Left ventricle myocardium inferior (tissue), 1 donor: ENCODE data around the gene PLK2. TPM values are rescaled to one million over a fixed set of nuclear protein-coding genes. Genes with fewer than 3 reads are reported as not detected.

Experiments used
- DNase-seq: peaks from one replicate; pipeline ENCODE4 v3.0.0-alpha.2; 2020
- H3K27ac ChIP-seq: fragments of 200-600 bp; replicated peaks from 2 replicates; pipeline ENCODE4 v1.8.0; 2021
- H3K27me3 ChIP-seq: fragments of 200-600 bp; 2 replicates; pipeline ENCODE4 v1.8.0; 2021; ENCODE audit warnings: low read depth
- H3K36me3 ChIP-seq: fragments of 200-600 bp; 2 replicates; pipeline ENCODE4 v1.8.0; 2021
- H3K4me1 ChIP-seq: fragments of 200-600 bp; 2 replicates; pipeline ENCODE4 v1.8.0; 2021
- H3K4me3 ChIP-seq: fragments of 200-600 bp; 2 replicates; pipeline ENCODE4 v1.8.0; 2021; ENCODE audit warnings: mild to moderate bottlenecking, moderate library complexity
- H3K9me3 ChIP-seq: fragments of 200-600 bp; replicated peaks from 2 replicates; pipeline ENCODE4 v1.8.0; 2021
- intact Hi-C: fragments of 100-400 bp; cut with micrococcal nuclease; formaldehyde crosslinking; loops from one replicate; pipeline ENCODE4 v1.11.0; 2022
- total RNA-seq: library from RNA; stranded (reverse); fragmentation: NEBNext Ultra II Directional; extraction: Animal tissue kit (Norgen Biotek cat#: 25700); gene quantifications from one replicate; pipeline ENCODE4 v1.2.1, GENCODE V29; 2021
- TF ChIP-seq, protein P1 (sequence below): fragments of 200-600 bp; IDR thresholded peaks from 2 replicates; pipeline ENCODE4 v1.8.0; 2021; ENCODE audit warnings: antibody characterized with exemption, mild to moderate bottlenecking, borderline replicate concordance
- donor health status: DM: no; HTN: yes; CAD: no; lungs with severe emphysema.

Gene PLK2
- total RNA-seq, 1 donor from 2014 or later, result 58.9 TPM

DNA sequence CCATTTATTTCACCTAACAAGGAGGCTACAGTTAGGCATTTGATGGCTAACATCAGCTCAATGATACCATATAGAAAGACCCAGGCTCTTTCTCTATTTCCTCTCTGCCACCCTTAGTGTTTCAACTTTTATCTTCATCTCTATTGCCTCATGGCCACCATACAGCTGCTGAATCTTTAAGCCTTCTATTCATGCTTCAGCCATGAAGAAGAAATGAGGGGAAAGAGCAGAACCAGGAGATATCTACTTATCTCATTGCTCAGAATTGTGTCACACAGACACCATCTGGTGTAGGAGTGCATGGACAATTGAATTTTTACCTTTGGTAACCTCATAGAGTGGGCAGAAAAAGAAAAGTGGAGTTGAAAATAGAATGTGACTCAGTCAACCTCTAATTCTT lies 38.0 kb upstream of the PLK2 start:
- no peak for DNase-seq
- Histone ChIP-seq H3K27me3 (peaks cover 24% of the 10 kb centered on the region), H3K27ac (no peak overlapping the region), H3K4me1 (no peaks in the 10 kb centered on the region), H3K4me3 (no peak overlapping the region), H3K9me3 (no peaks in the 10 kb centered on the region), H3K36me3 (no peaks in the 10 kb centered on the region)
- intact Hi-C loops, result loop anchor here (2.0 kb wide), 1 partner anchor 353 kb away; no protein-coding TSS in a partner anchor
- TF ChIP-seq, protein P1, sequence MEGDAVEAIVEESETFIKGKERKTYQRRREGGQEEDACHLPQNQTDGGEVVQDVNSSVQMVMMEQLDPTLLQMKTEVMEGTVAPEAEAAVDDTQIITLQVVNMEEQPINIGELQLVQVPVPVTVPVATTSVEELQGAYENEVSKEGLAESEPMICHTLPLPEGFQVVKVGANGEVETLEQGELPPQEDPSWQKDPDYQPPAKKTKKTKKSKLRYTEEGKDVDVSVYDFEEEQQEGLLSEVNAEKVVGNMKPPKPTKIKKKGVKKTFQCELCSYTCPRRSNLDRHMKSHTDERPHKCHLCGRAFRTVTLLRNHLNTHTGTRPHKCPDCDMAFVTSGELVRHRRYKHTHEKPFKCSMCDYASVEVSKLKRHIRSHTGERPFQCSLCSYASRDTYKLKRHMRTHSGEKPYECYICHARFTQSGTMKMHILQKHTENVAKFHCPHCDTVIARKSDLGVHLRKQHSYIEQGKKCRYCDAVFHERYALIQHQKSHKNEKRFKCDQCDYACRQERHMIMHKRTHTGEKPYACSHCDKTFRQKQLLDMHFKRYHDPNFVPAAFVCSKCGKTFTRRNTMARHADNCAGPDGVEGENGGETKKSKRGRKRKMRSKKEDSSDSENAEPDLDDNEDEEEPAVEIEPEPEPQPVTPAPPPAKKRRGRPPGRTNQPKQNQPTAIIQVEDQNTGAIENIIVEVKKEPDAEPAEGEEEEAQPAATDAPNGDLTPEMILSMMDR, result no peak

- DNase-seq, result no peak
- no peak overlapping the region for H3K27ac ChIP-seq
- TF ChIP-seq, protein P1, result no peak
- intact Hi-C loops, result no loop called here
- peaks cover 21% of the 10 kb centered on the region for H3K27me3 ChIP-seq
- no peaks in the 10 kb centered on the region for H3K9me3 ChIP-seq
- H3K4me3 ChIP-seq, result no peak overlapping the region
- no peaks in the 10 kb centered on the region for H3K4me1 ChIP-seq
- no peaks in the 10 kb centered on the region for H3K36me3 ChIP-seq
Measured at GRCh38 chr5:58497386-58497785, 37.5 kb upstream of the PLK2 start.

- no peak for DNase-seq
- no peak overlapping the region for H3K27ac ChIP-seq
Measured at GRCh38 chr5:58496488-58496887, 36.6 kb upstream of the PLK2 start.

DNA sequence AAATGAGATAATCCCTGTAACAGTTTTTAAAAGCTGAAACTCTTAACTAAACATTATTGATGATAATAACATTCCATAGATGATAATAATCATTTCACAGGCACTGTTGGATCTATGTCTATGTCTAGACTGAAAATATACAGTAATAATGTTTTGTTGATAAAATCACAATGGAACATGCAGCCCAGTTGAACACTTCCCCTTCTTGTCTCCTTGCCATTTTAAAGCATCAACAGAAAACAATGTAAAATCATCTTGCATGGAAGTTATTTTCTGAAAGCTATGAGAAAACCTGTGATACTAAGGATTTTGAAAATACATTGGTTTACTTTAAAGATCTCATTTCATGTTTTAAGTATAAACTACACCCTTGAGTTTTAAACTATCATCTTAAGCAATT lies 33.3 kb upstream of the PLK2 start:
- peaks cover 49% of the 10 kb centered on the region for H3K27me3 ChIP-seq
- TF ChIP-seq, protein P1, result no peak
- no peaks in the 10 kb centered on the region for H3K36me3 ChIP-seq
- H3K4me1 ChIP-seq, result no peaks in the 10 kb centered on the region
- H3K4me3 ChIP-seq, result no peak overlapping the region
- H3K27ac ChIP-seq, result no peak overlapping the region
- H3K9me3 ChIP-seq, result no peaks in the 10 kb centered on the region
- intact Hi-C loops, result no loop called here
- DNase-seq, result no peak

More at GRCh38 chr5:58496488-58496887, 36.6 kb upstream of the PLK2 start:
- Histone ChIP-seq H3K4me1 (no peaks in the 10 kb centered on the region), H3K4me3 (no peak overlapping the region), H3K36me3 (no peaks in the 10 kb centered on the region), H3K27me3 (peaks cover 22% of the 10 kb centered on the region), H3K9me3 (no peaks in the 10 kb centered on the region)
- TF ChIP-seq, protein P1, result peak; percentile 21
- intact Hi-C loops, result no loop called here

DNA sequence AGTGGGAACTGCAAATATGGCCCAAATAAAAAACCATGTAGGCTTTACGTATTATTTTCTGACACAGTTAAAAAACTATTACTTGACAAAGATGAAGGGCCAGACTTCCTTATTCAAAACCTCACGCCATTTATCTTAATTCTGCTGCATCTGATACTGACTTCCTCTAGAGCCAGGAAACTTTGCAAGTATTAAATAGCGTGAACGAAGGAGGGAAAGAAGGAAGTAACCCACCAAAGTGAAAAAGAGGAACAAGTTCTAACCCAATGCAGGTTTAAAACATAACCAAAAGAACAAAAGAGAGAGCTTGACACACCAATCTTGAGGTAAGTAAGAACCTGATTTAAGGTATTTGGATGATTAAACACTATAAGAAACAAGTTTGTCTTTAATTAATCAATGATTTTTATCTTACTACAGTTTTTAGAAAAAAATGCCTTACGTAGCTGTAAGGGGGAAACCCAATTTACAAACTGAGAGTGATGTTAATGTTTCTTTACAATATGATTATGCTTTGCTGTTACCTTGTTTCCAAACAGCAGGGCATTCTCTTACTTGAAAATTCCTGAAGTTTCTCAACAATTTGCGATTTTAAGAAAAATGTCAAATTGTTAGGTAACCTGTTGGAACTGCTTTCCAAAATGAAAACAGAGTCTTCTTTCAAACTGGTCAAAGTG lies 31.5 kb upstream of the PLK2 start, which contains the start of gene GAPT:
TSS of gene GAPT (plus strand) at position 220 of the 677 bp plus-strand sequence. CDS start 3,102 bp downstream, outside the sequence.
- TF ChIP-seq, protein P1, result no peak
- intact Hi-C loops, result no loop called here
- no peaks in the 10 kb centered on the region for H3K9me3 ChIP-seq
- H3K4me1 ChIP-seq, result no peaks in the 10 kb centered on the region
- H3K27me3 ChIP-seq, result peaks cover 60% of the 10 kb centered on the region
- no peak within 1 kb of the TSS for H3K4me3 ChIP-seq
- no peak within 1 kb of the TSS for H3K27ac ChIP-seq
- no peaks in the 10 kb centered on the region for H3K36me3 ChIP-seq
- DNase-seq, result no peak
